WTC11 (cell line): ENCODE measurements around the gene WARS2. TPM values are rescaled to one million over a fixed set of nuclear protein-coding genes. Genes with fewer than 3 reads are reported as not detected.

Experiments used
- ATAC-seq: fragments of 200-7000 bp; cut with Tn5 transposase; 2 replicates; pipeline ENCODE4 v1.10.0; 2021; ENCODE audit warnings: mild to moderate bottlenecking, moderate library complexity
- CTCF ChIA-PET: fragments of 300-600 bp; sonication (Branson Sonifier 250); formaldehyde crosslinking; loops from one replicate; lab custom pipeline; 2021; ENCODE audit warnings: antibody characterized with exemption; lab: Charles Lee
- POLR2A ChIA-PET: fragments of 350-600 bp; sonication (Branson Sonifier 250); formaldehyde crosslinking; loops from one replicate; lab custom pipeline; 2021; ENCODE audit warnings: antibody characterized with exemption; lab: Charles Lee
- DNase-seq: peaks from one replicate; pipeline ENCODE4 v3.0.0; 2021; ENCODE audit warnings: low spot score
- H3K27ac Mint-ChIP-seq: 2 replicates; pipeline ENCODE4 v1.8.0; 2021; ENCODE audit warnings: mixed read lengths
- H3K27me3 Mint-ChIP-seq: 2 replicates; pipeline ENCODE4 v1.8.0; 2021; ENCODE audit warnings: low read depth, mild to moderate bottlenecking, moderate library complexity, mixed read lengths
- H3K36me3 Mint-ChIP-seq: 2 replicates; pipeline ENCODE4 v1.8.0; 2021; ENCODE audit warnings: mixed read lengths
- H3K4me1 Mint-ChIP-seq: 2 replicates; pipeline ENCODE4 v1.8.0; 2022; ENCODE audit warnings: mixed read lengths
- H3K4me3 Mint-ChIP-seq: 2 replicates; pipeline ENCODE4 v1.8.0; 2021; ENCODE audit warnings: mild to moderate bottlenecking, moderate library complexity, mixed read lengths
- H3K9me3 Mint-ChIP-seq: 2 replicates; pipeline ENCODE4 v1.8.0; 2021; ENCODE audit warnings: mixed read lengths
- AR ChIP-seq: fragments of 250-450 bp; sonication (Bioruptor Pico); IDR thresholded peaks from 2 replicates; pipeline ENCODE4 v1.9.0; 2021; ENCODE audit warnings: mild to moderate bottlenecking
- ATF1 ChIP-seq: sonication (generic); formaldehyde crosslinking; IDR thresholded peaks from 2 replicates; pipeline ENCODE4 v1.8.1; 2023; ENCODE audit warnings: mild to moderate bottlenecking, moderate library complexity, missing genetic modification reagents
- ATF2 ChIP-seq: sonication (generic); formaldehyde crosslinking; IDR thresholded peaks from 2 replicates; pipeline ENCODE4 v1.8.1; 2022; ENCODE audit warnings: low read depth, missing genetic modification reagents, borderline replicate concordance
- ATF3 ChIP-seq: sonication (generic); formaldehyde crosslinking; conservative IDR thresholded peaks from 2 replicates; pipeline ENCODE4 v1.8.1; 2022; ENCODE audit warnings: mild to moderate bottlenecking, missing genetic modification reagents
- E2F4 ChIP-seq: sonication (generic); formaldehyde crosslinking; IDR thresholded peaks from 2 replicates; pipeline ENCODE4 v1.8.1; 2022; ENCODE audit warnings: low read depth, mild to moderate bottlenecking, moderate library complexity, missing genetic modification reagents, borderline replicate concordance
- FOXP1 ChIP-seq: sonication (generic); formaldehyde crosslinking; IDR thresholded peaks from 2 replicates; pipeline ENCODE4 v1.8.0; 2022; ENCODE audit warnings: missing genetic modification reagents, mild to moderate bottlenecking, moderate library complexity, borderline replicate concordance
- GABPB1 ChIP-seq: sonication (generic); formaldehyde crosslinking; IDR thresholded peaks from 2 replicates; pipeline ENCODE4 v1.8.1; 2023; ENCODE audit warnings: mild to moderate bottlenecking, missing genetic modification reagents
- MLX ChIP-seq: sonication (generic); formaldehyde crosslinking; IDR thresholded peaks from 2 replicates; pipeline ENCODE4 v1.8.1; 2023; ENCODE audit warnings: mild to moderate bottlenecking, missing genetic modification reagents, moderate library complexity
- PRDM15 ChIP-seq: sonication (generic); formaldehyde crosslinking; IDR thresholded peaks from 2 replicates; pipeline ENCODE4 v1.8.0; 2022; ENCODE audit warnings: missing genetic modification reagents
- ZNF281 ChIP-seq: sonication (generic); formaldehyde crosslinking; IDR thresholded peaks from 2 replicates; pipeline ENCODE4 v1.8.0; 2023; ENCODE audit warnings: mild to moderate bottlenecking, missing genetic modification reagents
- ZNF425 ChIP-seq: fragments of 250-450 bp; sonication (Bioruptor Pico); conservative IDR thresholded peaks from 2 replicates; pipeline ENCODE4 v1.9.0; 2021; ENCODE audit warnings: mild to moderate bottlenecking
- ZNF532 ChIP-seq: fragments of 250-450 bp; sonication (Bioruptor Pico); IDR thresholded peaks from 2 replicates; pipeline ENCODE4 v1.9.0; 2021; ENCODE audit warnings: mild to moderate bottlenecking, borderline replicate concordance
- total RNA-seq: library from RNA; stranded (reverse); gene quantifications from 3 replicates; pipeline ENCODE4 v1.2.3, GENCODE V29; 2021

WARS2 gene
- total RNA-seq, 1 experiment from 2014 or later, result 9.3 TPM

GRCh38 chr1:119086830-119087229, 53.6 kb downstream of the WARS2 start (continued):
- TF ChIP-seq ZNF532 (CRISPR knock-in tag) (no peak), PRDM15 (CRISPR knock-in tag) (no peak), AR (CRISPR knock-in tag) (no peak), ZNF425 (no peak)

GRCh38 chr1:119084798-119085197, 55.7 kb downstream of the WARS2 start:
- Mint-ChIP-seq H3K4me1 (peaks cover 14% of the 10 kb centered on the region), H3K4me3 (no peak overlapping the region), H3K27ac (no peak overlapping the region), H3K36me3 (no peaks in the 10 kb centered on the region), H3K9me3 (no peaks in the 10 kb centered on the region; the same call in 1 of the 2 replicates), H3K27me3 (no peaks in the 10 kb centered on the region)
- DNase-seq, result no peak
- no peak for ATAC-seq
- CTCF ChIA-PET, result interaction anchor here (1.1 to 1.2 kb wide), 2 partner anchors 76 to 191 kb away, joined by 3 to 5 read pairs; no protein-coding TSS in a partner anchor
- POLR2A ChIA-PET, result no interaction called here
- TF ChIP-seq FOXP1 (CRISPR knock-in tag) (no peak), ATF2 (CRISPR knock-in tag) (no peak), E2F4 (CRISPR knock-in tag) (no peak), ATF1 (CRISPR knock-in tag) (no peak), ATF3 (CRISPR knock-in tag) (no peak), GABPB1 (CRISPR knock-in tag) (no peak), MLX (CRISPR knock-in tag) (no peak), ZNF281 (CRISPR knock-in tag) (no peak)
